Liver (tissue), 9 donors: ENCODE results near the gene HRG. TPM values are rescaled to one million over a fixed set of nuclear protein-coding genes. Genes with fewer than 3 reads are reported as not detected.

Source experiments
- DNase-seq: peaks from one replicate; pipeline ENCODE4 v3.0.0-alpha.2; 2017; ENCODE audit warnings: low spot score
- H3K27ac ChIP-seq, 2 donors: one replicate each; pipeline ENCODE4 v1.7.0; 2013; ENCODE audit warnings: inconsistent platforms in 2 of 2, low read length in 2 of 2, control low read depth in 1 of 2, low read depth in 1 of 2, mild to moderate bottlenecking in 1 of 2
- H3K27me3 ChIP-seq, 4 donors: one replicate each; pipeline versions ENCODE4 v1.6.1 to v1.7.0; 2013; ENCODE audit warnings: low read length in 3 of 4, inconsistent platforms in 1 of 4, mild to moderate bottlenecking in 1 of 4, moderate library complexity in 1 of 4; ENCODE audit not compliant: control insufficient read depth in 4 of 4, insufficient read depth in 4 of 4
- H3K36me3 ChIP-seq, 4 donors: one replicate each; pipeline versions ENCODE4 v1.6.1 to v1.7.0; 2013; ENCODE audit warnings: low read length in 3 of 4, mild to moderate bottlenecking in 3 of 4, low read depth in 1 of 4, moderate library complexity in 1 of 4; ENCODE audit not compliant: control insufficient read depth in 4 of 4, insufficient read depth in 3 of 4
- H3K4me1 ChIP-seq, 4 donors: one replicate each; pipeline versions ENCODE4 v1.6.1 to v1.7.0; 2013; ENCODE audit warnings: low read length in 3 of 4, mild to moderate bottlenecking in 3 of 4, moderate library complexity in 1 of 4; ENCODE audit not compliant: control insufficient read depth in 4 of 4, insufficient read depth in 4 of 4
- H3K4me3 ChIP-seq, 3 donors: one replicate each; pipeline versions ENCODE4 v1.6.1 to v1.7.0; 2013; ENCODE audit warnings: low read length in 3 of 3, control low read depth in 1 of 3, low read depth in 1 of 3, mild to moderate bottlenecking in 1 of 3
- H3K9ac ChIP-seq, 2 donors: one replicate each; pipeline ENCODE4 v1.7.0; 2013; ENCODE audit warnings: low read length in 2 of 2, mild to moderate bottlenecking in 2 of 2, moderate library complexity in 2 of 2, control low read depth in 1 of 2, low read depth in 1 of 2
- H3K9me3 ChIP-seq, 4 donors: one replicate each; pipeline versions ENCODE4 v1.6.1 to v1.7.0; 2013; ENCODE audit warnings: low read length in 3 of 4; ENCODE audit not compliant: control insufficient read depth in 4 of 4
- FOXA1 ChIP-seq: IDR thresholded peaks from 2 replicates; pipeline ENCODE4 v1.6.1; 2016; ENCODE audit warnings: antibody characterized with exemption
- FOXA2 ChIP-seq: IDR thresholded peaks from 2 replicates; pipeline ENCODE4 v1.6.1; 2016; ENCODE audit warnings: antibody characterized with exemption
- GABPA ChIP-seq, 2 donors: IDR thresholded peaks in 1 of 2; conservative IDR thresholded peaks in 1 of 2; 2 replicates each; pipeline ENCODE4 v1.6.1; 2016; ENCODE audit warnings: antibody characterized with exemption in 2 of 2, mild to moderate bottlenecking in 1 of 2, moderate library complexity in 1 of 2
- HNF4A ChIP-seq, 2 donors: conservative IDR thresholded peaks; 2 replicates each; pipeline ENCODE4 v1.6.1; 2016; ENCODE audit warnings: antibody characterized with exemption in 2 of 2, mild to moderate bottlenecking in 2 of 2
- HNF4G ChIP-seq: IDR thresholded peaks from 2 replicates; pipeline ENCODE4 v1.6.1; 2016; ENCODE audit warnings: antibody characterized with exemption
- JUND ChIP-seq, 2 donors: IDR thresholded peaks; 2 replicates each; pipeline ENCODE4 v1.6.1; 2016; ENCODE audit warnings: antibody characterized with exemption in 2 of 2
- RAD21 ChIP-seq, 2 donors: IDR thresholded peaks; 2 replicates each; pipeline ENCODE4 v1.6.1; 2016; ENCODE audit warnings: antibody characterized with exemption in 2 of 2, mild to moderate bottlenecking in 2 of 2
- RXRA ChIP-seq, 2 donors: IDR thresholded peaks; 2 replicates each; pipeline ENCODE4 v1.6.1; 2017 to 2018; ENCODE audit warnings: antibody characterized with exemption in 2 of 2, mild to moderate bottlenecking in 1 of 2
- SP1 ChIP-seq: IDR thresholded peaks from 2 replicates; pipeline ENCODE4 v1.6.1; 2018; ENCODE audit warnings: antibody characterized with exemption, mild to moderate bottlenecking
- TAF1 ChIP-seq: conservative IDR thresholded peaks from 2 replicates; pipeline ENCODE4 v1.6.1; 2016; ENCODE audit warnings: antibody characterized with exemption, mild to moderate bottlenecking
- WGBS: extraction: QIAGEN DNeasy Blood & Tissue Kit; methylation state at CpG from one replicate; pipeline ENCODE4 v1.1.7; 2013; 5-methylcytosine and 5-hydroxymethylcytosine counted together
- polyA plus RNA-seq, 2 donors: library from polyadenylated mRNA; stranded (reverse) in 1 of 2; unstranded in 1 of 2; fragments of 200-250 nt in 1 of 2; fragments of >200 nt in 1 of 2; fragmentation: Nextera tagmentation in 1 of 2; extraction: Ambion mirVana in 1 of 2; gene quantifications; one replicate each; pipeline versions ENCODE4 v1.2.1 to v1.2.3, GENCODE V29; 2013 to 2015
- total RNA-seq, 2 donors: library from RNA; depleted of rRNA; stranded (reverse); fragments of >200 nt; gene quantifications; one replicate each; pipeline ENCODE4 v1.2.3, GENCODE V29; 2014
- TF ChIP-seq, protein P1 (sequence below): IDR thresholded peaks from 2 replicates; pipeline ENCODE4 v1.6.1; 2016; ENCODE audit warnings: antibody characterized with exemption, mild to moderate bottlenecking
- TF ChIP-seq, protein P2 (sequence below): fragments of 150-350 bp; IDR thresholded peaks from 2 replicates; pipeline ENCODE4 v1.5.1; 2017; ENCODE audit warnings: improper control_type of control experiment, low read depth, low read length; ENCODE audit not compliant: missing input control
- TF ChIP-seq, protein P3 (sequence below): IDR thresholded peaks from 2 replicates; pipeline ENCODE4 v1.6.1; 2016; ENCODE audit warnings: antibody characterized with exemption
- TF ChIP-seq, protein P4 (sequence below): IDR thresholded peaks from 2 replicates; pipeline ENCODE4 v1.6.1; 2016; ENCODE audit warnings: antibody characterized with exemption
- donor health status: healthy.
- donor health status: healthy.
- donor health status: healthy.
- donor health status: healthy.
- donor health status: healthy.

Gene HRG
- total and polyA plus RNA-seq, 4 donors = 41.8 to 837 (median 227) TPM

DNA sequence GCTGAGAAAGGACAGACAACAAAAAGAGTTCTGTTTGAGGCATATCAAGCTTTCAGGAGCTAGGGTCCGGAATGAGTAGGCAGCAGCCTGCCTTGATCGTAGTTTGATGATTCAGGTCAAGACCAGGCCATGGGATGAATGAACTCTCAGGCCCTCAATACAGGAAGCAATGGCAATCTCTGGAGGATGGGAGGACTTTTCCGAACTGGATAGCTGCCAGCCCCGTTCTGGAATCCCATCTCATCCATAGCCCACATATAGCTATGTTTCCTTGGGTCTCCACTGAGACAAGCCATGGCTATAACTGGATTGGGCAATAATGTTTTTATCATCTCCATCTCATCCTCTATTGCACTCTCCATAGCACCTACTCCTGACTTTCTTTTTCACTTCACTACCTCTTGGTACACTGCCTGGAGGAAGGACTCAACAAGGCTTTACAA, 40.2 kb upstream of the HRG start:
- Histone ChIP-seq H3K9ac (no peak overlapping the region), H3K4me3 (no peak overlapping the region), H3K36me3 (no peaks in the 10 kb centered on the region), H3K27me3 (no peaks in the 10 kb centered on the region), H3K4me1 (peaks cover 0 to 7% (median 2%) of the 10 kb centered on the region in 4 donors), H3K27ac (no peak overlapping the region), H3K9me3 (no peaks in the 10 kb centered on the region)
- WGBS = 28% methylated on average over 4 of the region's 4 CpGs
- DNase-seq = no peak
- TF ChIP-seq, protein P1, sequence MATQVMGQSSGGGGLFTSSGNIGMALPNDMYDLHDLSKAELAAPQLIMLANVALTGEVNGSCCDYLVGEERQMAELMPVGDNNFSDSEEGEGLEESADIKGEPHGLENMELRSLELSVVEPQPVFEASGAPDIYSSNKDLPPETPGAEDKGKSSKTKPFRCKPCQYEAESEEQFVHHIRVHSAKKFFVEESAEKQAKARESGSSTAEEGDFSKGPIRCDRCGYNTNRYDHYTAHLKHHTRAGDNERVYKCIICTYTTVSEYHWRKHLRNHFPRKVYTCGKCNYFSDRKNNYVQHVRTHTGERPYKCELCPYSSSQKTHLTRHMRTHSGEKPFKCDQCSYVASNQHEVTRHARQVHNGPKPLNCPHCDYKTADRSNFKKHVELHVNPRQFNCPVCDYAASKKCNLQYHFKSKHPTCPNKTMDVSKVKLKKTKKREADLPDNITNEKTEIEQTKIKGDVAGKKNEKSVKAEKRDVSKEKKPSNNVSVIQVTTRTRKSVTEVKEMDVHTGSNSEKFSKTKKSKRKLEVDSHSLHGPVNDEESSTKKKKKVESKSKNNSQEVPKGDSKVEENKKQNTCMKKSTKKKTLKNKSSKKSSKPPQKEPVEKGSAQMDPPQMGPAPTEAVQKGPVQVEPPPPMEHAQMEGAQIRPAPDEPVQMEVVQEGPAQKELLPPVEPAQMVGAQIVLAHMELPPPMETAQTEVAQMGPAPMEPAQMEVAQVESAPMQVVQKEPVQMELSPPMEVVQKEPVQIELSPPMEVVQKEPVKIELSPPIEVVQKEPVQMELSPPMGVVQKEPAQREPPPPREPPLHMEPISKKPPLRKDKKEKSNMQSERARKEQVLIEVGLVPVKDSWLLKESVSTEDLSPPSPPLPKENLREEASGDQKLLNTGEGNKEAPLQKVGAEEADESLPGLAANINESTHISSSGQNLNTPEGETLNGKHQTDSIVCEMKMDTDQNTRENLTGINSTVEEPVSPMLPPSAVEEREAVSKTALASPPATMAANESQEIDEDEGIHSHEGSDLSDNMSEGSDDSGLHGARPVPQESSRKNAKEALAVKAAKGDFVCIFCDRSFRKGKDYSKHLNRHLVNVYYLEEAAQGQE = no peak
- TF ChIP-seq RXRA (IDR thresholded peaks at IDR 0.05) (peak; percentile 52 to 81), FOXA1 (no peak), GABPA (IDR thresholded peaks at IDR 0.05 in 1 of 2, conservative IDR thresholded peaks at IDR 0.05 in 1 of 2) (no peak), TAF1 (no peak)
- TF ChIP-seq, protein P2, sequence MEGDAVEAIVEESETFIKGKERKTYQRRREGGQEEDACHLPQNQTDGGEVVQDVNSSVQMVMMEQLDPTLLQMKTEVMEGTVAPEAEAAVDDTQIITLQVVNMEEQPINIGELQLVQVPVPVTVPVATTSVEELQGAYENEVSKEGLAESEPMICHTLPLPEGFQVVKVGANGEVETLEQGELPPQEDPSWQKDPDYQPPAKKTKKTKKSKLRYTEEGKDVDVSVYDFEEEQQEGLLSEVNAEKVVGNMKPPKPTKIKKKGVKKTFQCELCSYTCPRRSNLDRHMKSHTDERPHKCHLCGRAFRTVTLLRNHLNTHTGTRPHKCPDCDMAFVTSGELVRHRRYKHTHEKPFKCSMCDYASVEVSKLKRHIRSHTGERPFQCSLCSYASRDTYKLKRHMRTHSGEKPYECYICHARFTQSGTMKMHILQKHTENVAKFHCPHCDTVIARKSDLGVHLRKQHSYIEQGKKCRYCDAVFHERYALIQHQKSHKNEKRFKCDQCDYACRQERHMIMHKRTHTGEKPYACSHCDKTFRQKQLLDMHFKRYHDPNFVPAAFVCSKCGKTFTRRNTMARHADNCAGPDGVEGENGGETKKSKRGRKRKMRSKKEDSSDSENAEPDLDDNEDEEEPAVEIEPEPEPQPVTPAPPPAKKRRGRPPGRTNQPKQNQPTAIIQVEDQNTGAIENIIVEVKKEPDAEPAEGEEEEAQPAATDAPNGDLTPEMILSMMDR = no peak
- TF ChIP-seq, protein P3, sequence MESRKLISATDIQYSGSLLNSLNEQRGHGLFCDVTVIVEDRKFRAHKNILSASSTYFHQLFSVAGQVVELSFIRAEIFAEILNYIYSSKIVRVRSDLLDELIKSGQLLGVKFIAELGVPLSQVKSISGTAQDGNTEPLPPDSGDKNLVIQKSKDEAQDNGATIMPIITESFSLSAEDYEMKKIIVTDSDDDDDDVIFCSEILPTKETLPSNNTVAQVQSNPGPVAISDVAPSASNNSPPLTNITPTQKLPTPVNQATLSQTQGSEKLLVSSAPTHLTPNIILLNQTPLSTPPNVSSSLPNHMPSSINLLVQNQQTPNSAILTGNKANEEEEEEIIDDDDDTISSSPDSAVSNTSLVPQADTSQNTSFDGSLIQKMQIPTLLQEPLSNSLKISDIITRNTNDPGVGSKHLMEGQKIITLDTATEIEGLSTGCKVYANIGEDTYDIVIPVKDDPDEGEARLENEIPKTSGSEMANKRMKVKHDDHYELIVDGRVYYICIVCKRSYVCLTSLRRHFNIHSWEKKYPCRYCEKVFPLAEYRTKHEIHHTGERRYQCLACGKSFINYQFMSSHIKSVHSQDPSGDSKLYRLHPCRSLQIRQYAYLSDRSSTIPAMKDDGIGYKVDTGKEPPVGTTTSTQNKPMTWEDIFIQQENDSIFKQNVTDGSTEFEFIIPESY = no peak

DNA sequence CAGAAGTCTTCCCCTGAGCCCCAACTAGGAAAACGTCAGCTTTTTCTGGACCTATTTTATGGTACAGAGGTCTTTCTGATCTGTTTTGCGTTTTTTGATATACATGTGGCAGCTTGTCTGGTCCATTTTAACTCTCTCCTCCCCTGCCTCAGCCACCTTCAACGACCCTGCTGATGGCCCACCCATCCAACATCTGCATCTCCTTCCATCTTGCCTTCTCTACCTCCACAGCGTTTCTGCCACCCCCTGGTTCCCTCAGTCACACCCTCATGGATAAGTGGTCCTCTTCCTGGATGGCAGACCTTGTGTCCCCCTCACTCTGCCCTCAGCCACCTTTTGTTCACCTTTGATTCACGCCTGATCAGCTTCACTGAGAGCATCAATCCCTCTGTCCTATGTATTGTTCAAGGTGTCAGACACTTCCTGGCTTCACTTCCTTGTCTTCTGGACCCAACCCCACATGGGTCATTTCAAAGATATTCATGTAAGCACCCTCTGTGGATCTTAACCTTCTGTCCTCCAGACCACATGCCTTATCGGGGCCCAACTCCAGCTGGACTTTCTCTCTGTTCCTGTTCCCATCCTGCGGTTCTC, 39.5 kb upstream of the HRG start:
- H3K27ac ChIP-seq = no peak overlapping the region
- H3K36me3 ChIP-seq = no peaks in the 10 kb centered on the region
- H3K9ac ChIP-seq = no peak overlapping the region
- 61% methylated on average over 7 of the region's 7 CpGs for WGBS
- no peaks in the 10 kb centered on the region for H3K9me3 ChIP-seq
- no peak overlapping the region for H3K4me3 ChIP-seq
- TF ChIP-seq GABPA (IDR thresholded peaks at IDR 0.05 in 1 of 2, conservative IDR thresholded peaks at IDR 0.05 in 1 of 2) (no peak), SP1 (no peak), HNF4G (no peak), RAD21 (IDR thresholded peaks at IDR 0.05) (no peak), TAF1 (no peak), FOXA2 (no peak), HNF4A (conservative IDR thresholded peaks at IDR 0.05) (no peak), JUND (IDR thresholded peaks at IDR 0.05) (no peak)
- TF ChIP-seq, protein P2 = no peak
- TF ChIP-seq, protein P3 = no peak
- TF ChIP-seq, protein P1 = no peak
- TF ChIP-seq, protein P4, sequence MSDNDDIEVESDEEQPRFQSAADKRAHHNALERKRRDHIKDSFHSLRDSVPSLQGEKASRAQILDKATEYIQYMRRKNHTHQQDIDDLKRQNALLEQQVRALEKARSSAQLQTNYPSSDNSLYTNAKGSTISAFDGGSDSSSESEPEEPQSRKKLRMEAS = no peak
- peaks cover 2 to 14% (median 5%) of the 10 kb centered on the region in 4 donors for H3K4me1 ChIP-seq
- no peak for DNase-seq
- no peaks in the 10 kb centered on the region for H3K27me3 ChIP-seq
